Neuronal stem cell (in vitro differentiated cells): ENCODE data around the gene CACNG5.

ENCODE experiments used
- DNase-seq: peaks from one replicate; pipeline ENCODE4 v3.0.0-alpha.2; 2013; ENCODE audit warnings: low spot score
- H2AFZ ChIP-seq: one replicate; pipeline ENCODE4 v1.6.1; 2013; ENCODE audit warnings: mild to moderate bottlenecking, low read length, inconsistent platforms
- H2AK5ac ChIP-seq: 2 replicates; pipeline ENCODE4 v1.6.1; 2013; ENCODE audit warnings: low read depth, mild to moderate bottlenecking, inconsistent platforms, low read length, moderate library complexity, mixed read lengths
- H2BK120ac ChIP-seq: 2 replicates; pipeline ENCODE4 v1.6.1; 2013; ENCODE audit warnings: low read depth, mild to moderate bottlenecking, inconsistent platforms, low read length, moderate library complexity, mixed read lengths
- H2BK12ac ChIP-seq: one replicate; pipeline ENCODE4 v1.6.1; 2013; ENCODE audit warnings: low read length, inconsistent platforms
- H2BK15ac ChIP-seq: 2 replicates; pipeline ENCODE4 v1.6.1; 2013; ENCODE audit warnings: mild to moderate bottlenecking, low read length, inconsistent platforms, mixed read lengths
- H2BK5ac ChIP-seq: one replicate; pipeline ENCODE4 v1.6.1; 2013; ENCODE audit warnings: inconsistent platforms, mild to moderate bottlenecking, low read length, moderate library complexity
- H3K14ac ChIP-seq: one replicate; pipeline ENCODE4 v1.6.1; 2013; ENCODE audit warnings: low read length, inconsistent platforms
- H3K18ac ChIP-seq: 2 replicates; pipeline ENCODE4 v1.6.1; 2013; ENCODE audit warnings: low read length, inconsistent platforms
- H3K23ac ChIP-seq: 2 replicates; pipeline ENCODE4 v1.6.1; 2013; ENCODE audit warnings: low read depth, mild to moderate bottlenecking, mixed read lengths, low read length, inconsistent platforms; ENCODE audit not compliant: poor library complexity
- H3K27ac ChIP-seq: replicated peaks from 3 replicates; pipeline ENCODE4 v1.5.1; 2013; ENCODE audit warnings: low read length, inconsistent platforms
- H3K27me3 ChIP-seq, 3 experiments: 2 replicates each; pipeline ENCODE4 v1.6.1; 2013; ENCODE audit warnings: low read length in 3 of 3, mild to moderate bottlenecking in 2 of 3, inconsistent platforms in 1 of 3, low read depth in 1 of 3, mixed read lengths in 1 of 3, moderate library complexity in 1 of 3; ENCODE audit not compliant: control insufficient read depth in 3 of 3, insufficient read depth in 3 of 3
- H3K36me3 ChIP-seq, 2 donors: replicated peaks in 1 of 2; 2 replicates each; pipeline ENCODE4 v1.6.1; 2013; ENCODE audit warnings: low read length in 2 of 2; ENCODE audit not compliant: control insufficient read depth in 2 of 2, insufficient read depth in 2 of 2
- H3K4ac ChIP-seq: 2 replicates; pipeline ENCODE4 v1.6.1; 2013; ENCODE audit warnings: inconsistent platforms, mild to moderate bottlenecking, low read length, moderate library complexity
- H3K4me1 ChIP-seq, 2 donors: 1 replicate in 1 of 2; 2 replicates in 1 of 2; pipeline ENCODE4 v1.6.1; 2013; ENCODE audit warnings: low read length in 2 of 2, low read depth in 1 of 2; ENCODE audit not compliant: control insufficient read depth in 2 of 2, insufficient read depth in 1 of 2
- H3K4me2 ChIP-seq: one replicate; pipeline ENCODE4 v1.6.1; 2013; ENCODE audit warnings: mild to moderate bottlenecking, low read length, inconsistent platforms; ENCODE audit not compliant: insufficient read depth, poor library complexity, severe bottlenecking
- H3K4me3 ChIP-seq, 2 donors: 2 replicates each; pipeline ENCODE4 v1.5.1; 2013; ENCODE audit warnings: low read length in 2 of 2, mild to moderate bottlenecking in 2 of 2, inconsistent platforms in 1 of 2, moderate library complexity in 1 of 2
- H3K79me1 ChIP-seq: one replicate; pipeline ENCODE4 v1.6.1; 2013; ENCODE audit warnings: low read depth, mild to moderate bottlenecking, inconsistent platforms, low read length, moderate library complexity
- H3K9ac ChIP-seq: one replicate; pipeline ENCODE4 v1.6.1; 2013; ENCODE audit warnings: mild to moderate bottlenecking, low read depth, low read length, inconsistent platforms; ENCODE audit not compliant: poor library complexity
- H3K9me3 ChIP-seq, 2 donors: replicated peaks in 1 of 2; 2 replicates each; pipeline versions ENCODE3 to v1.6.1; 2013; ENCODE audit warnings: low read length in 2 of 2, mild to moderate bottlenecking in 2 of 2, inconsistent platforms in 1 of 2, low read depth in 1 of 2, mixed read lengths in 1 of 2, moderate library complexity in 1 of 2; ENCODE audit not compliant: control insufficient read depth in 2 of 2, insufficient read depth in 1 of 2
- H4K8ac ChIP-seq: one replicate; pipeline ENCODE4 v1.6.1; 2013; ENCODE audit warnings: low read depth, mild to moderate bottlenecking, inconsistent platforms, low read length, moderate library complexity
- H4K91ac ChIP-seq: one replicate; pipeline ENCODE4 v1.6.1; 2013; ENCODE audit warnings: low read length, low read depth, mild to moderate bottlenecking, inconsistent platforms; ENCODE audit not compliant: poor library complexity
- whole genome bisulfite sequencing, 2 donors: extraction: QIAGEN DNeasy Blood & Tissue Kit; methylation state at CpG; one replicate each; pipeline ENCODE4 v1.1.7; 2013; ENCODE audit warnings: missing lambda C conversion rate in 2 of 2, mixed read lengths in 1 of 2; ENCODE audit not compliant: insufficient read length in 2 of 2, insufficient replicate concordance in 1 of 2; ENCODE audit errors: extremely low coverage in 2 of 2; 5-methylcytosine and 5-hydroxymethylcytosine counted together

The CACNG5 gene

DNA sequence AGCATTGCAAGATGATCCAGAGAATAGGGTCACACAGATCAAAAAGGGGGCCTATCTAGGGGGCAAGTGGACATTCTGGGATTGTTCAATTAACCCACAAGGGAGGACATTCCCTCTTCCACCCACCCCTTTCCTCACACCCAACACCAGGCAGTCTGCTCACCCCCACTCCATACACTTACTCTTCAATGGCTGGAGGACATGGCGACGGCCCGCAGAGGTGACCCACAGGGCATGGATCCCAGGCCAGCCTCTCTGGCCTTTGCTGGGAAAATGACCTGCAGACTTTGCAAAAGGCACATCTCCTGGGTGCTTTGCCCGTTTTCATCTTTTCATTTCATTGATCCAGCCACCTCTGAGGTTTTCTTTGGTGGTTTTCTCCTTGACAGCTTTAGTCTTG is 1.7 kb upstream of the CACNG5 start:
- H3K27me3 ChIP-seq = peaks cover 4 to 67% (median 35%) of the 10 kb centered on the region in 3 experiments
- H2AFZ ChIP-seq = no peak overlapping the region
- H2AK5ac ChIP-seq = no peak overlapping the region
- H3K36me3 ChIP-seq = no peaks in the 10 kb centered on the region
- no peak overlapping the region for H2BK12ac ChIP-seq
- H3K18ac ChIP-seq = no peak overlapping the region
- no peak overlapping the region for H3K9ac ChIP-seq
- H4K8ac ChIP-seq = no peak overlapping the region
- H3K9me3 ChIP-seq = no peaks in the 10 kb centered on the region
- no peak overlapping the region for H3K4ac ChIP-seq
- no peak overlapping the region for H3K14ac ChIP-seq
- peaks cover 5 to 17% of the 10 kb centered on the region in 2 donors for H3K4me1 ChIP-seq
- no peak for DNase-seq
- H3K4me2 ChIP-seq = no peak overlapping the region
- H3K27ac ChIP-seq = no peak overlapping the region
- H3K4me3 ChIP-seq = no peak overlapping the region
- H2BK120ac ChIP-seq = no peak overlapping the region
- H2BK15ac ChIP-seq = no peak overlapping the region
- H2BK5ac ChIP-seq = no peak overlapping the region
- no peak overlapping the region for H3K23ac ChIP-seq
- H3K79me1 ChIP-seq = no peaks in the 10 kb centered on the region
- WGBS, 2 donors = no CpG with 5 or more reads among the region's 4 CpGs
- H4K91ac ChIP-seq = peak overlapping the region; percentile 38

DNA sequence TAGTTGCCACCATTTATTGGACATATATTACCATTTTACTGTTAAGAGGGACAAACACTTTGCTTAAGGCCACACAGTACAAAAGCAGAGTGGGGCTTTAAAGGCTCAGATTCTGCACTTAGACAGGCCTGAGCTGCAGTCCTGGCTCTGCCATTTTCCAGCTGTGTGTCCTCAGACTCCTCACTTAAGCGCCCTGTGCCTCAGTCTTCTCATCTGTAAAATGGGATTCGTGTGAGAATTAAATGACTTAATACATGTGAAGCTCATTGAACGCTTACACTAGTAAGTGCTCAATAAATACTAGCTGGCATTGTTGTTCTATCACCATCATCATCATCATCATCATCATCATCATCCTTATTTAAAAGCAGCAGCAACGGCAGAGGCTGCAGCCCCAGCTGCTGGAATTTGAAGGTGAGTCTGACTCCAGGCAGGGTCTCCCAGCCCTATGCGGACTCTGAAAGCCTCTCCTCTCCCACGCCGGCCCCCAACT is 445 bp upstream of the CACNG5 start:
- no peaks in the 10 kb centered on the region for H3K36me3 ChIP-seq
- H3K4me2 ChIP-seq = no peak overlapping the region
- H2BK120ac ChIP-seq = no peak overlapping the region
- no peaks in the 10 kb centered on the region for H3K9me3 ChIP-seq
- peak overlapping the region; percentile 8 for H3K18ac ChIP-seq
- H2BK15ac ChIP-seq = no peak overlapping the region
- no peak overlapping the region for H3K4me3 ChIP-seq
- no peak overlapping the region for H2BK5ac ChIP-seq
- no peak overlapping the region for H2BK12ac ChIP-seq
- no CpG with 5 or more reads among the region's 7 CpGs for whole genome bisulfite sequencing, 2 donors
- peak overlapping the region; percentile 72 for H2AFZ ChIP-seq
- H3K4ac ChIP-seq = no peak overlapping the region
- peaks cover 3 to 12% of the 10 kb centered on the region in 2 donors for H3K4me1 ChIP-seq
- H3K79me1 ChIP-seq = no peaks in the 10 kb centered on the region
- no peak for DNase-seq
- no peak overlapping the region for H4K8ac ChIP-seq
- H3K14ac ChIP-seq = no peak overlapping the region
- H4K91ac ChIP-seq = no peak overlapping the region
- H3K27ac ChIP-seq = no peak overlapping the region
- peaks cover 4 to 64% (median 35%) of the 10 kb centered on the region in 3 experiments for H3K27me3 ChIP-seq
- no peak overlapping the region for H2AK5ac ChIP-seq
- H3K23ac ChIP-seq = no peak overlapping the region
- H3K9ac ChIP-seq = no peak overlapping the region

DNA sequence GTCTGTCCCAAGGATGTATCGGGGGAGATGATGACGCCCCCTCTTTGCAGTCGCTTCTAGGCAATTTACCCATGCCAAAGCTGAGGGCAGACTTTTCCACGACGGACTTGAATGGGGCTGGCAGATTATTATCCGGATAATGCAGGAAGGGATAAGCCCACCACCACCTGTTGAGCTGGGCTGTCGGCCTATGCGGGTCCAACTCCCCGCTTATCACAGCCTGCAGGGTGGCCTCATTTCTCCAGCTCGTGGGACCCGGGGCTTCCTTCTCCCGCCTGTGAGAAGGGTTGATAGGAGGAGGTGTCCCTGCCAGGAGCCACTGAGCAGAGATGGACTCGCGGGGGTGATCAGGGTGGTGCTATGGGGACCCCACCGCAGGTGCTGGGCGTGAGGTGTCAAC is 559 bp downstream of the CACNG5 start:
- Histone ChIP-seq H3K36me3 (no peaks in the 10 kb centered on the region), H3K18ac (no peak overlapping the region), H3K4ac (no peak overlapping the region), H3K27me3 (peaks cover 4 to 66% (median 32%) of the 10 kb centered on the region in 3 experiments), H2BK5ac (no peak overlapping the region), H3K4me2 (no peak overlapping the region), H2AFZ (no peak overlapping the region), H3K79me1 (no peaks in the 10 kb centered on the region), H3K4me1 (peaks cover under 1 to 3% of the 10 kb centered on the region in 2 donors), H3K27ac (no peak overlapping the region), H2BK120ac (no peak overlapping the region), H4K91ac (no peak overlapping the region), H2BK12ac (no peak overlapping the region), H3K23ac (peak overlapping the region; percentile 25), H2BK15ac (no peak overlapping the region), H4K8ac (no peak overlapping the region), H3K9ac (no peak overlapping the region), H3K4me3 (peak overlapping the region in 1 of 2 donors; percentile 36), H3K14ac (no peak overlapping the region), H2AK5ac (no peak overlapping the region), H3K9me3 (no peaks in the 10 kb centered on the region)
- DNase-seq = no peak
- WGBS, 2 donors = no CpG with 5 or more reads among the region's 16 CpGs

DNA sequence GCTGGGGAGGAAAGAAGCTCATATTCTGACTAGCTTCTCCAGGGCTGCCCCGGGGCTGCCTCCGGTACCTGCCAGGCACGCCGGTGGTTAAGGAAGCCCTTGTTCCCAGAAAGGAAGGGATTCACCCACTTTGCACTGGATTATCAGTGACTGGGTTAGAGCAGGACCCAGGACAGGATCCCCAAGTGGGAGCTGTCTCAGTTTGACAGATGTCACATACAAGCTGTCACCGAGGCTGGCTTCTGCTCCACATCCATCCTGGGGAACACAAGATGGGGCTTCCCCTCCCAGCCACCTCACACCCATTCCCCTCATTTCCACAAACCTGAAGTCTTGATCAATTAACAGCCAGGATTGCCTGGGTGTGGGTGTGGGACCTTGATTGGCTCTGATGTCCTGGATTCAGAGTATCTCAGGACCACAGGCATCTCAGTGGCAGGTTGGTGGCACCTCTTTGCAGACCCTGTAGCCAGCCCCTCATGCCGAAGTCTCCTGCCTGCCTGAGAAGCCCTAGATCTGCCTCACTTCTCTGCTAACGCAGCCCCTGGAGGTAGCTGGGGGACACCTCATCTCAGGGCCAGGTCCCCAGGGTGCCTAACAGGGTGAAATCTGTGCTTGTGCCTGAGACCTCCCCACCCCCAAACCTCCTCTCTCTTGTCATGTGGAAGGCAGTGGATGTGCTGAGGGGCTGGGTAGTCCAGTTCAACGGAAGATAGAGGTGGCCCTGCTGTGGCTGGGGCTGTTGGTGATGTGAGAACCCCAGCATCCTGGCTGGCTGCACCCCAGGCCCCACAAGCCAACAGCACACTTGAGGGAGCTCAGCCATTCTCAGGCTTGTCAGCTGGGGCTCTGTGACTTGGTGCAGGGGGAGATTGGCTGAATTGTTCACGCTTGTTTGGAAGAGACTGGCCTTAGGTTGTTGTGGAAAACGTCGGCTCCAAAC is 1.4 kb downstream of the CACNG5 start:
- Histone ChIP-seq H2BK15ac (no peak overlapping the region), H4K8ac (no peak overlapping the region), H3K4me3 (no peak overlapping the region), H3K18ac (no peak overlapping the region), H3K4ac (no peak overlapping the region), H3K4me2 (no peak overlapping the region), H2BK5ac (no peak overlapping the region), H3K4me1 (peaks cover 0 to 2% of the 10 kb centered on the region in 2 donors), H3K27ac (no peak overlapping the region), H4K91ac (no peak overlapping the region), H3K9ac (no peak overlapping the region), H3K36me3 (no peaks in the 10 kb centered on the region), H2BK120ac (no peak overlapping the region), H2AFZ (no peak overlapping the region), H3K79me1 (no peaks in the 10 kb centered on the region), H2BK12ac (no peak overlapping the region), H3K14ac (no peak overlapping the region), H3K9me3 (no peaks in the 10 kb centered on the region), H3K23ac (peak overlapping the region; percentile 8), H2AK5ac (no peak overlapping the region), H3K27me3 (peaks cover 4 to 71% (median 31%) of the 10 kb centered on the region in 3 experiments)
- no CpG with 5 or more reads among the region's 11 CpGs for WGBS, 2 donors
- DNase-seq = no peak
